NOMO-1 (cell line): ENCODE measurements around the gene B4GALT7.
"Not testable (repeated sequence)": the region's sequence is repeated elsewhere in the genome, so short reads cannot be mapped to it uniquely, and the experiment has no call there.

Experiments
- DNase-seq, 2 experiments: peaks; one replicate each; lab custom pipeline; 2025; ENCODE audit not compliant: unreplicated experiment in 2 of 2; lab: John Stamatoyannopoulos, UW

B4GALT7 gene

GRCh38 chr5:177599731-177600507 is at the start of gene B4GALT7:
TSS of gene B4GALT7 (plus strand) at chr5:177600132. CDS start at chr5:177600211, 79 bp downstream.
- DNase-seq = peak; percentile 65 to 83

GRCh38 chr5:177552839-177553455 is 47.0 kb upstream of the B4GALT7 start:
- no peak for DNase-seq

GRCh38 chr5:177553671-177554429 is 46.1 kb upstream of the B4GALT7 start:
- DNase-seq = no peak

GRCh38 chr5:177554474-177555111 is 45.3 kb upstream of the B4GALT7 start, which contains the start of gene FAM193B:
TSS of gene FAM193B (minus strand) at chr5:177554563. CDS start at chr5:177554458, 105 bp downstream.
- peak; percentile 89 to 92 for DNase-seq

- DNase-seq = no peak
Measured at GRCh38 chr5:177555228-177555627, 44.7 kb upstream of the B4GALT7 start.

- DNase-seq = no peak
Measured at GRCh38 chr5:177555665-177556064, 44.3 kb upstream of the B4GALT7 start.

GRCh38 chr5:177557041-177557647 is 42.8 kb upstream of the B4GALT7 start:
- no peak for DNase-seq

- no peak for DNase-seq
Measured at GRCh38 chr5:177557796-177558195, 42.1 kb upstream of the B4GALT7 start.

GRCh38 chr5:177559446-177559941 is 40.4 kb upstream of the B4GALT7 start:
- DNase-seq = not testable (repeated sequence)

GRCh38 chr5:177565046-177565445 is 34.9 kb upstream of the B4GALT7 start:
- DNase-seq = no peak

GRCh38 chr5:177568326-177568725 is 31.6 kb upstream of the B4GALT7 start:
- DNase-seq = no peak

GRCh38 chr5:177569894-177570293 is 30.0 kb upstream of the B4GALT7 start:
- DNase-seq = no peak

- DNase-seq = no peak
Measured at GRCh38 chr5:177575488-177575887, 24.4 kb upstream of the B4GALT7 start.

- no peak for DNase-seq
Measured at GRCh38 chr5:177576169-177576568, 23.8 kb upstream of the B4GALT7 start.

- no peak for DNase-seq
Measured at GRCh38 chr5:177578316-177578715, 21.6 kb upstream of the B4GALT7 start.

- DNase-seq = no peak
Measured at GRCh38 chr5:177588413-177588909, 11.5 kb upstream of the B4GALT7 start.

- no peak for DNase-seq
Measured at GRCh38 chr5:177590406-177590805, 9.5 kb upstream of the B4GALT7 start.

- no peak for DNase-seq
Measured at GRCh38 chr5:177591690-177592009, 8.3 kb upstream of the B4GALT7 start.

- DNase-seq = peak; percentile 76 to 87
Measured at GRCh38 chr5:177592010-177592834, 7.7 kb upstream of the B4GALT7 start, which contains the start of gene TMED9. TSS of gene TMED9 (plus strand) at chr5:177592203. CDS start at chr5:177592215, 12 bp downstream.
